GM23338 (cell line): ENCODE data around the gene SH3RF3. TPM values are rescaled to one million over a fixed set of nuclear protein-coding genes. Genes with fewer than 3 reads are reported as not detected.

Experiments
- ATAC-seq: fragments of 200-7000 bp; cut with Tn5 transposase; 3 replicates; pipeline ENCODE4 v1.9.1; 2020
- DNase-seq: peaks from one replicate; pipeline ENCODE4 v3.0.0-alpha.2; 2015; ENCODE audit warnings: low spot score
- H2AFZ ChIP-seq: fragments of 200-600 bp; sonication (generic); 2 replicates; pipeline ENCODE4 v1.8.0; 2016; ENCODE audit warnings: antibody characterized with exemption, mild to moderate bottlenecking, moderate library complexity
- H3F3A ChIP-seq: fragments of 200-600 bp; sonication (generic); replicated peaks from 2 replicates; pipeline ENCODE4 v1.8.0; 2017; ENCODE audit warnings: antibody characterized with exemption, mixed run types, low read depth
- H3K27ac ChIP-seq: fragments of 200-600 bp; sonication (generic); 2 replicates; pipeline ENCODE4 v1.6.1; 2016; ENCODE audit warnings: low read depth
- H3K27me3 ChIP-seq: fragments of 200-600 bp; sonication (generic); 2 replicates; pipeline ENCODE4 v1.8.0; 2016; ENCODE audit warnings: mild to moderate bottlenecking, mixed run types, moderate library complexity; ENCODE audit not compliant: insufficient read depth
- H3K36me3 ChIP-seq: fragments of 200-600 bp; sonication (generic); 2 replicates; pipeline ENCODE4 v1.8.0; 2016; ENCODE audit warnings: mild to moderate bottlenecking; ENCODE audit not compliant: insufficient read depth
- H3K4me1 ChIP-seq: fragments of 200-600 bp; sonication (generic); 2 replicates; pipeline ENCODE4 v1.8.0; 2016; ENCODE audit warnings: mild to moderate bottlenecking, moderate library complexity; ENCODE audit not compliant: insufficient read depth
- H3K4me2 ChIP-seq: fragments of 200-600 bp; sonication (generic); 2 replicates; pipeline ENCODE4 v1.7.1; 2017; ENCODE audit warnings: mixed run types
- H3K4me3 ChIP-seq: fragments of 200-600 bp; sonication (generic); 2 replicates; pipeline ENCODE4 v1.6.1; 2016; ENCODE audit warnings: mixed run types
- H3K79me2 ChIP-seq: fragments of 200-600 bp; sonication (generic); replicated peaks from 2 replicates; pipeline ENCODE4 v1.8.0; 2017; ENCODE audit warnings: mild to moderate bottlenecking; ENCODE audit not compliant: insufficient read depth
- H3K9me2 ChIP-seq: fragments of 200-600 bp; sonication (generic); 2 replicates; pipeline ENCODE4 v1.8.0; 2017; ENCODE audit not compliant: insufficient read depth
- H4K20me1 ChIP-seq: fragments of 200-600 bp; sonication (generic); replicated peaks from 2 replicates; pipeline ENCODE4 v1.8.0; 2017; ENCODE audit warnings: mild to moderate bottlenecking; ENCODE audit not compliant: insufficient read depth
- H3K27ac Mint-ChIP-seq: 2 replicates; pipeline ENCODE4 v1.8.0; 2020; ENCODE audit warnings: inconsistent platforms, mild to moderate bottlenecking, moderate library complexity, mixed read lengths
- H3K27me3 Mint-ChIP-seq: 3 replicates; pipeline ENCODE4 v1.8.0; 2022; ENCODE audit warnings: low read depth, mild to moderate bottlenecking, moderate library complexity, mixed read lengths, inconsistent platforms; ENCODE audit not compliant: insufficient read depth, poor library complexity
- H3K36me3 Mint-ChIP-seq: 3 replicates; pipeline ENCODE4 v1.8.0; 2021; ENCODE audit warnings: low read depth, mild to moderate bottlenecking, inconsistent platforms, moderate library complexity, mixed read lengths
- H3K4me1 Mint-ChIP-seq: 3 replicates; pipeline ENCODE4 v1.8.0; 2020; ENCODE audit warnings: mild to moderate bottlenecking, inconsistent platforms, mixed read lengths
- H3K4me3 Mint-ChIP-seq: 3 replicates; pipeline ENCODE4 v1.8.0; 2021; ENCODE audit warnings: moderate library complexity, mild to moderate bottlenecking, inconsistent platforms, mixed read lengths
- H3K9me3 Mint-ChIP-seq: 3 replicates; pipeline ENCODE4 v1.8.0; 2020; ENCODE audit warnings: moderate library complexity, mild to moderate bottlenecking, inconsistent platforms, mixed read lengths
- CTCF ChIP-seq, 2 experiments: fragments of 200-600 bp in 1 of 2; sonication (generic) in 1 of 2; conservative IDR thresholded peaks; 2 replicates each; pipeline versions ENCODE4 v1.5.1 to v1.6.1; 2016 to 2017; ENCODE audit warnings: antibody characterized with exemption in 2 of 2, low read depth in 2 of 2, mild to moderate bottlenecking in 2 of 2, moderate library complexity in 1 of 2
- EZH2phosphoT487 ChIP-seq: fragments of 200-600 bp; sonication (generic); IDR thresholded peaks from one replicate; pipeline ENCODE4 v1.8.1; 2018; ENCODE audit warnings: antibody characterized with exemption; ENCODE audit not compliant: unreplicated experiment
- JUNB ChIP-seq: IDR thresholded peaks from one replicate; pipeline ENCODE4 v1.6.1; 2016; ENCODE audit warnings: antibody characterized with exemption; ENCODE audit not compliant: unreplicated experiment
- REST ChIP-seq: IDR thresholded peaks from one replicate; pipeline ENCODE4 v1.6.1; 2018; ENCODE audit warnings: antibody characterized with exemption; ENCODE audit not compliant: unreplicated experiment
- polyA plus RNA-seq: library from polyadenylated mRNA; unstranded; fragments of >200 nt; fragmentation: Nextera tagmentation; extraction: Ambion mirVana; gene quantifications from 2 replicates; pipeline ENCODE4 v1.2.1, GENCODE V29; 2016
- total RNA-seq: library from RNA; depleted of rRNA; stranded (reverse); fragments of >200 nt; shearing (Covaris generic); gene quantifications from 2 replicates; pipeline ENCODE4 v1.2.3, GENCODE V29; 2014

SH3RF3 gene
- total and polyA plus RNA-seq, 2 experiments from 2014 or later = 0.11 to 0.63 TPM

- no peak overlapping the region for H3K4me3 Mint-ChIP-seq
- H4K20me1 ChIP-seq = no peaks in the 10 kb centered on the region
- TF ChIP-seq REST = no peak
- no peak for TF ChIP-seq JUNB
- H3K79me2 ChIP-seq = no peaks in the 10 kb centered on the region
- peaks cover 28% of the 10 kb centered on the region for H3K4me1 Mint-ChIP-seq
- no peak overlapping the region for H3K4me3 ChIP-seq
- no peak overlapping the region for H3K27ac Mint-ChIP-seq
- no peaks in the 10 kb centered on the region for H3F3A ChIP-seq
- H3K27me3 Mint-ChIP-seq = peaks cover 8% of the 10 kb centered on the region
- H3K27ac ChIP-seq = no peak overlapping the region
- ATAC-seq (no peak; the same call in 2 of the 3 replicates), DNase-seq (no peak)
- no peak overlapping the region for H3K4me2 ChIP-seq
- H3K9me3 Mint-ChIP-seq = peaks cover 5% of the 10 kb centered on the region; the same call in 2 of the 3 replicates
- no peaks in the 10 kb centered on the region for H3K36me3 Mint-ChIP-seq
- no peak overlapping the region; the same call in 1 of the 2 replicates for H2AFZ ChIP-seq
- H3K4me1 ChIP-seq = 0 out of 2 replicates have a peak, but pooled peaks cover 4% of the 10 kb centered on the region
- peaks cover 5% of the 10 kb centered on the region; the same call in 1 of the 2 replicates for H3K9me2 ChIP-seq
- no peaks in the 10 kb centered on the region for H3K36me3 ChIP-seq
- H3K27me3 ChIP-seq = no peaks in the 10 kb centered on the region
These were observed 203.9 kb downstream of the SH3RF3 start for GRCh38 chr2:109332880-109333279.

GRCh38 chr2:109333414-109334210 lies 204.6 kb downstream of the SH3RF3 start:
- no peaks in the 10 kb centered on the region for H3K36me3 Mint-ChIP-seq
- Histone ChIP-seq H3K79me2 (no peaks in the 10 kb centered on the region), H3F3A (no peaks in the 10 kb centered on the region), H3K4me2 (no peak overlapping the region), H3K9me2 (peaks cover 1% of the 10 kb centered on the region; the same call in 1 of the 2 replicates), H3K27me3 (no peaks in the 10 kb centered on the region), H3K27ac (no peak overlapping the region), H3K4me3 (no peak overlapping the region), H2AFZ (no peak overlapping the region), H3K4me1 (0 out of 2 replicates have a peak, but pooled peaks cover 4% of the 10 kb centered on the region), H4K20me1 (no peaks in the 10 kb centered on the region), H3K36me3 (no peaks in the 10 kb centered on the region)
- peak; percentile 50 for DNase-seq
- H3K27ac Mint-ChIP-seq = no peak overlapping the region
- peaks cover 28% of the 10 kb centered on the region for H3K4me1 Mint-ChIP-seq
- H3K9me3 Mint-ChIP-seq = 0 out of 3 replicates have a peak, but pooled peaks cover under 1% of the 10 kb centered on the region
- H3K4me3 Mint-ChIP-seq = no peak overlapping the region
- H3K27me3 Mint-ChIP-seq = peaks cover 10% of the 10 kb centered on the region
- TF ChIP-seq CTCF (conservative IDR thresholded peaks at IDR 0.05; ENCODE audit: low read depth in 2 of 2) (peak in 1 of 2 experiments; percentile 31; a peak in 1 of 4 replicates), EZH2phosphoT487 (no peak)
- peak; percentile 72 for ATAC-seq
